Body of pancreas (tissue), 4 donors: ENCODE data around the gene LRRC32.

Experiments
- POLR2A ChIP-seq, 3 donors: fragments of 450-650 bp; IDR thresholded peaks; one replicate each; pipeline ENCODE4 v1.6.1; 2016; ENCODE audit warnings: antibody characterized with exemption in 3 of 3, mild to moderate bottlenecking in 2 of 3
- TF ChIP-seq, protein P1 (sequence below), 7 experiments: fragments of 450-650 bp in 4 of 7; fragments of 200-600 bp in 3 of 7; sonication (generic) in 3 of 7; IDR thresholded peaks; one replicate each; pipeline ENCODE4 v1.5.1; 2016 to 2019; ENCODE audit warnings: antibody characterized with exemption in 7 of 7

DNA sequence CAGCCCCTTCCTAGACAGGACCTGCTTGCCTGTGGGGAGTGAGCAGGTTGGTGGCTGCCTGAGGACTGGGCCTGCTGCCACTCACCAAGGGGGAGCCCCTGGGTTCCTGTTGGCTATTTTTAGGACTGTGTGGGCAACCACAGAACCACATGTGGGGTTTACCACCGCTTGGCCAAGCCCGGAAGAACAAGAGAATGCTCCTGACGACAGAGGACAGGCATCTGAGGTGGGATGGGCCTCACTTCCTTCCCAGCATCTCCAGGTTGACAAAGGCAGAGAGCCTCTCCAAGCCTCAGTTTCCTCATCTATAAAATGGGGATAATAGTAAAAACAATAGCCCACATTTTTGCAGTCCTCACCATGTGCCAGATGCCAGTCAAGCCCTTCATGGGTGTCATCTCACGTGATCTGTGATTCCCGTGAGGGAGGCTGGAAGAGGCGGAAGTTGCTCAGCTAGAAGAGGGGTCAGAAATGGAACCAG, 43.6 kb downstream of the LRRC32 start:
- TF ChIP-seq, protein P1, sequence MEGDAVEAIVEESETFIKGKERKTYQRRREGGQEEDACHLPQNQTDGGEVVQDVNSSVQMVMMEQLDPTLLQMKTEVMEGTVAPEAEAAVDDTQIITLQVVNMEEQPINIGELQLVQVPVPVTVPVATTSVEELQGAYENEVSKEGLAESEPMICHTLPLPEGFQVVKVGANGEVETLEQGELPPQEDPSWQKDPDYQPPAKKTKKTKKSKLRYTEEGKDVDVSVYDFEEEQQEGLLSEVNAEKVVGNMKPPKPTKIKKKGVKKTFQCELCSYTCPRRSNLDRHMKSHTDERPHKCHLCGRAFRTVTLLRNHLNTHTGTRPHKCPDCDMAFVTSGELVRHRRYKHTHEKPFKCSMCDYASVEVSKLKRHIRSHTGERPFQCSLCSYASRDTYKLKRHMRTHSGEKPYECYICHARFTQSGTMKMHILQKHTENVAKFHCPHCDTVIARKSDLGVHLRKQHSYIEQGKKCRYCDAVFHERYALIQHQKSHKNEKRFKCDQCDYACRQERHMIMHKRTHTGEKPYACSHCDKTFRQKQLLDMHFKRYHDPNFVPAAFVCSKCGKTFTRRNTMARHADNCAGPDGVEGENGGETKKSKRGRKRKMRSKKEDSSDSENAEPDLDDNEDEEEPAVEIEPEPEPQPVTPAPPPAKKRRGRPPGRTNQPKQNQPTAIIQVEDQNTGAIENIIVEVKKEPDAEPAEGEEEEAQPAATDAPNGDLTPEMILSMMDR (IDR thresholded peaks at IDR 0.05) = no peak
- no peak for TF ChIP-seq POLR2A (IDR thresholded peaks at IDR 0.05)
